Adrenal gland (tissue), 12 donors: Measurements from ENCODE around the gene RELN. TPM values are rescaled to one million over a fixed set of nuclear protein-coding genes. Genes with fewer than 3 reads are reported as not detected.

Experiments used
- DNase-seq, 7 donors: peaks; one replicate each; pipeline ENCODE4 v3.0.0-alpha.2; 2019 to 2020
- H3K27ac ChIP-seq, 5 donors: fragments of 200-600 bp; sonication (generic) in 4 of 5; 1 replicate in 3 of 5; 2 replicates in 2 of 5; pipeline versions ENCODE4 v1.5.1 to v1.8.0; 2016 to 2020; ENCODE audit warnings: mild to moderate bottlenecking in 1 of 5
- H3K27me3 ChIP-seq: fragments of 200-600 bp; 2 replicates; pipeline ENCODE4 v1.8.0; 2021
- H3K36me3 ChIP-seq, 2 donors: fragments of 200-600 bp; replicated peaks in 1 of 2; 1 replicate in 1 of 2; 2 replicates in 1 of 2; pipeline versions ENCODE4 v1.5.1 to v1.8.0; 2018 to 2022
- H3K4me1 ChIP-seq, 2 donors: fragments of 200-600 bp; replicated peaks in 1 of 2; 1 replicate in 1 of 2; 2 replicates in 1 of 2; pipeline versions ENCODE4 v1.5.1 to v1.8.0; 2018 to 2021
- H3K4me3 ChIP-seq, 4 donors: fragments of 200-600 bp; sonication (generic) in 3 of 4; one replicate each; pipeline ENCODE4 v1.5.1; 2016 to 2018
- H3K9me3 ChIP-seq, 3 donors: fragments of 200-600 bp; sonication (generic) in 1 of 3; replicated peaks in 1 of 3; 1 replicate in 2 of 3; 2 replicates in 1 of 3; pipeline versions ENCODE4 v1.5.1 to v1.8.0; 2016 to 2021
- POLR2A ChIP-seq, 2 donors: fragments of 450-650 bp; IDR thresholded peaks; one replicate each; pipeline ENCODE4 v1.6.1; 2017; ENCODE audit warnings: antibody characterized with exemption in 2 of 2, mild to moderate bottlenecking in 2 of 2, moderate library complexity in 1 of 2
- WGBS, 4 donors: extraction: QIAGEN DNeasy Blood & Tissue Kit in 2 of 4; methylation state at CpG; one replicate each; pipeline versions ENCODE4 v1.1.5 to v1.1.7; 2013 to 2017; 5-methylcytosine and 5-hydroxymethylcytosine counted together
- intact Hi-C, 2 donors: fragments of 100-400 bp; cut with DNase I; formaldehyde crosslinking; loops; one replicate each; pipeline versions ENCODE4 v1.14.1 to v1.15.0; 2022 to 2023
- polyA plus RNA-seq, 3 donors: library from polyadenylated mRNA; stranded (reverse); fragments of 200-250 nt in 2 of 3; fragments of 350-450 nt in 1 of 3; fragmentation: Illumina TruSeq in 1 of 3; extraction: RNeasy Lipid Tissue Mini Kit (QIAGEN cat#74804) in 1 of 3; gene quantifications; one replicate each; pipeline ENCODE4 v1.2.3, GENCODE V29; 2013 to 2014
- total RNA-seq, 9 donors: library from RNA; depleted of rRNA in 4 of 9; stranded (reverse); fragments of >200 nt in 4 of 9; fragments of 120-200 nt in 1 of 9; fragmentation: NEBNext Ultra II Directional in 1 of 9; extraction: Animal tissue kit (Norgen Biotek cat#: 25700) in 1 of 9; gene quantifications; one replicate each; pipeline versions ENCODE4 v1.1.0 to v1.2.4, GENCODE V29; 2013 to 2023
- TF ChIP-seq, protein P1 (sequence below), 6 experiments: fragments of 450-650 bp in 4 of 6; fragments of 200-600 bp in 2 of 6; sonication (generic) in 1 of 6; IDR thresholded peaks; 1 replicate in 5 of 6; 2 replicates in 1 of 6; pipeline versions ENCODE4 v1.5.1 to v1.8.0; 2016 to 2021; ENCODE audit warnings: antibody characterized with exemption in 6 of 6, mild to moderate bottlenecking in 2 of 6, moderate library complexity in 1 of 6
- donor health status: healthy with polysubstance abuse.
- donor health status: Bipolar disorder and iron deficiency.
- donor health status: DM: yes; HTN: yes; CAD: no.
- donor health status: DM: no; HTN: no; CAD: no.
- donor health status: DM: no; HTN: no; CAD: no.
- donor health status: DM: yes; HTN: yes; CAD: no.

Gene RELN
- total and polyA plus RNA-seq, 12 donors: 0.88 to 7.9 (median 2.3) TPM

DNA sequence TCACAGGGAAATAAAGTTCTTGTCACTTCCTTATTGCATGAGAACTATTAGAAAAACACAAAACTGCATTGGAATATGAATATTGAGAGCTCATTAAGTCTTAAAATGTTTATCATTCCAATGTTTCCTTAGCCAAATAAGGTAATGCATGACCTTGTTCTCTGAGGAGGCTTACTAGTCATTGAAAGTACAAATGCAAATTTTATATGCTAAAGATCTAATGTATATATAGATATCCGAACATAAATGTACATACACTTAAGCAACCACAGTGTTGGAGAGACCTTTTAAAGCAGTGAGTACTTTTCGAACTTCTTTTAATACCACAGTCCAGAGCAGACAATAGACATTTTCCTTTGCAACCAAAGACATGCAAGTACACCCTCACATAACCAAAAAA is 96.1 kb downstream of the RELN start:
- WGBS, 4 donors: 53 to 85% (median 69%) methylated on average over 2 of the region's 2 CpGs
- no peaks in the 10 kb centered on the region for H3K36me3 ChIP-seq
- H3K27ac ChIP-seq: no peak overlapping the region
- intact Hi-C loops: no loop called here
- no peak for DNase-seq
- peaks cover 0 to under 1% (median 0%) of the 10 kb centered on the region in 3 donors for H3K9me3 ChIP-seq
- no peaks in the 10 kb centered on the region for H3K4me1 ChIP-seq
- TF ChIP-seq POLR2A (IDR thresholded peaks at IDR 0.05): no peak
- TF ChIP-seq, protein P1, sequence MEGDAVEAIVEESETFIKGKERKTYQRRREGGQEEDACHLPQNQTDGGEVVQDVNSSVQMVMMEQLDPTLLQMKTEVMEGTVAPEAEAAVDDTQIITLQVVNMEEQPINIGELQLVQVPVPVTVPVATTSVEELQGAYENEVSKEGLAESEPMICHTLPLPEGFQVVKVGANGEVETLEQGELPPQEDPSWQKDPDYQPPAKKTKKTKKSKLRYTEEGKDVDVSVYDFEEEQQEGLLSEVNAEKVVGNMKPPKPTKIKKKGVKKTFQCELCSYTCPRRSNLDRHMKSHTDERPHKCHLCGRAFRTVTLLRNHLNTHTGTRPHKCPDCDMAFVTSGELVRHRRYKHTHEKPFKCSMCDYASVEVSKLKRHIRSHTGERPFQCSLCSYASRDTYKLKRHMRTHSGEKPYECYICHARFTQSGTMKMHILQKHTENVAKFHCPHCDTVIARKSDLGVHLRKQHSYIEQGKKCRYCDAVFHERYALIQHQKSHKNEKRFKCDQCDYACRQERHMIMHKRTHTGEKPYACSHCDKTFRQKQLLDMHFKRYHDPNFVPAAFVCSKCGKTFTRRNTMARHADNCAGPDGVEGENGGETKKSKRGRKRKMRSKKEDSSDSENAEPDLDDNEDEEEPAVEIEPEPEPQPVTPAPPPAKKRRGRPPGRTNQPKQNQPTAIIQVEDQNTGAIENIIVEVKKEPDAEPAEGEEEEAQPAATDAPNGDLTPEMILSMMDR (IDR thresholded peaks at IDR 0.05): no peak
- no peaks in the 10 kb centered on the region for H3K27me3 ChIP-seq
- no peak overlapping the region for H3K4me3 ChIP-seq

DNA sequence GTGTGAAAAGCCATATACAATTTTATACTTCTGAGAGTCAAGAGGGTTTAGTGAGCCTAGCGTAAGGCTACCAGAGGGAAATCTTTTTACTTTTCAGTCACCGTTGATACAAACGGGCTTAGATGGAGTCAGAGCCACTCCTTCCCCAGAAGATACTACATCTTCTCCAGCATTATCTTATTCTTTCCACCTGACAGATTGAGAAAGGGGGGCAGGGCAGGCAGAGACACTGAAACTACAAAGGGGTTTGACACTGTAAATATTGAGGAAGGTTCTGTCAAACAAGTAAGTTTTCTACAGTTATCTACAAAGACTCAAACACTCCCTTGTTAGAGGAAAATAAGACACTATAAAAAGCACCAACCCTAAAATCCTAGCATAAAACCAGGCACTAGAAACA is 100.0 kb downstream of the RELN start:
- no peak for DNase-seq
- no peak for TF ChIP-seq POLR2A (IDR thresholded peaks at IDR 0.05)
- TF ChIP-seq, protein P1 (IDR thresholded peaks at IDR 0.05): no peak
- Histone ChIP-seq H3K27me3 (no peaks in the 10 kb centered on the region), H3K9me3 (no peaks in the 10 kb centered on the region), H3K4me1 (no peaks in the 10 kb centered on the region), H3K4me3 (no peak overlapping the region), H3K27ac (no peak overlapping the region), H3K36me3 (no peaks in the 10 kb centered on the region)
- intact Hi-C loops: no loop called here
- 44 to 67% (median 52%) methylated on average over 3 of the region's 3 CpGs for WGBS, 4 donors

DNA sequence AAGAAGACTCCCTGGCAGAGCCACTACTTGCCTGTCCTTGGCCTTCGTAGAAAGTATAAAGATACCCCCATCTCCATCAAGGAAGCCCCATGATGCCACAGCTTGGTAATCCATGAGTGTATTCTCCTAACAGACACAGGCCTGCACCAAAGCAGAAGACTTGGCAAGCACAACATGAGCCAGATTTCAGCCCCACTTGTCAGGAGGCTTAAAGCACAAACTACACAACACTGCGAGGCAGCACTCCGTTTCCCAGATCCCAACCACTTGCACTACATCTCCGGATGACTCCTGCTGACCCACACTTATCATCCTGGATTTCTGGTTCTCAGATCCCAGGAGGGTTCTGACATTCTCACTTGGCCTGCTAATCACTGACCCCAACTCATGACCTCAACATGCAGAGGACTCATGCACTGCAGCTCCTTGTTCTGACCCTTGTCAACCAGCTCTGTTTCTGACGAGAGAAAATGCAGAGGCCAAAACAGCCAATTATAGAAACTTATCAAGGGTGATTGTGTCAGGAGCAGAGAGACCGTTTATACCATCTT is 100.8 kb downstream of the RELN start:
- WGBS, 4 donors: 57 to 72% (median 65%) methylated on average over 6 of the region's 6 CpGs
- TF ChIP-seq, protein P1 (IDR thresholded peaks at IDR 0.05): no peak
- no peak for TF ChIP-seq POLR2A (IDR thresholded peaks at IDR 0.05)
- intact Hi-C loops: no loop called here

DNA sequence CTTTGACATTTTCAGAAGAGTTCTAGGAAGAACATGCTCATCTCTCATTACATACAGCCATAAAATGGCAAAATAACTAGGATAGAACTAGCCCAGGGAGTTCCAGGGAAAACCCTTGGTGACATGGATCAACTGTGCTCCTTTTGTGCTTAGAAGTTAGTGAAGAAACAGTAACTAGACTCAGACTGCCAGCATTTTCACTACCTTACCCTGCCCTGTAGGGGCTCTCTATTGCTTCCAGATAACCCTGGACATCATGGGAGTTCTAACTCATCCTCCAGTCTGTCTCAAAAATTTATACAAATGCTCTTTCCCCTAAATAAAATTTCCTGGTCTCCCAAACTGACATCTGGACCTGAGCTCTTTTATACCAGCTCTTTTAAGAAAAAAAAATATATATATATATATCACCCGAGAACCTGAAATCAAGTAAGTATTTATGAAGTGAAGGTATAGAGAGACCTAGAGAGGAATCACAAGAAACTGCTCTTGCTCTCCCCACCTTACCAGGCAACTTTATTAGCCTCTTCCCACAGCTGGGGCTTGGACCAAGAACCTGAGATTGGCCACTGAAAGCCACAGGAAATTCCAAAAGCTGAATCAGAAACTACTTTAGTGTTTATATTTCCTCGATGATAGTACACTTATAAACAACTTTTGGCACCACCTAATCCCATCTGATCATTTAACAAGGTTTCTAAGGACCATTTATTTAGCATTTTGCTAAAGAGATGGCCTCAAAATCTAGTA is 101.4 kb downstream of the RELN start:
- WGBS, 4 donors: 77 to 85% (median 83%) methylated on average over 2 of the region's 2 CpGs

More for the DNA sequence above, 100.8 kb downstream of the RELN start:
- no peak for DNase-seq
- H3K4me1 ChIP-seq: no peaks in the 10 kb centered on the region
- H3K27me3 ChIP-seq: no peaks in the 10 kb centered on the region
- no peak overlapping the region for H3K4me3 ChIP-seq
- H3K9me3 ChIP-seq: no peaks in the 10 kb centered on the region
- no peaks in the 10 kb centered on the region for H3K36me3 ChIP-seq
- no peak overlapping the region for H3K27ac ChIP-seq

More for the DNA sequence above, 101.4 kb downstream of the RELN start:
- intact Hi-C loops: no loop called here
- H3K27me3 ChIP-seq: no peaks in the 10 kb centered on the region
- H3K27ac ChIP-seq: no peak overlapping the region
- DNase-seq: no peak
- TF ChIP-seq, protein P1 (IDR thresholded peaks at IDR 0.05): no peak
- TF ChIP-seq POLR2A (IDR thresholded peaks at IDR 0.05): no peak
- H3K9me3 ChIP-seq: no peaks in the 10 kb centered on the region
- H3K4me3 ChIP-seq: no peak overlapping the region
- H3K4me1 ChIP-seq: no peaks in the 10 kb centered on the region
- H3K36me3 ChIP-seq: no peaks in the 10 kb centered on the region
